H1 (cell line): ENCODE data around the gene ATE1. TPM values are rescaled to one million over a fixed set of nuclear protein-coding genes. Genes with fewer than 3 reads are reported as not detected.

ENCODE experiments used
- CTCF ChIA-PET: fragments of 300-600 bp; sonication (Branson Sonifier 250); formaldehyde crosslinking; loops from one replicate; lab custom pipeline; 2021; ENCODE audit not compliant: partially characterized antibody; lab: Charles Lee
- POLR2A ChIA-PET: fragments of 300-600 bp; sonication (Branson Sonifier 250); formaldehyde crosslinking; loops from one replicate; lab custom pipeline; 2021; ENCODE audit warnings: inconsistent platforms; ENCODE audit not compliant: partially characterized antibody; lab: Charles Lee
- DNase-seq, 2 experiments: peaks; one replicate each; pipeline versions ENCODE4 v3.0.0 to v3.0.0-alpha.2; 2010 to 2022; ENCODE audit warnings: low spot score in 2 of 2, low read depth in 1 of 2, mixed read lengths in 1 of 2
- FAIRE-seq: peaks from 2 replicates; lab custom pipeline; 2011; peaks lifted over from hg19 to GRCh38; lab: Jason Lieb, UNC
- H2AFZ ChIP-seq: 2 replicates; pipeline ENCODE4 v1.8.1; 2012; ENCODE audit warnings: low read length, inconsistent platforms
- H2AK5ac ChIP-seq: 2 replicates; pipeline ENCODE4 v1.6.1; 2013; ENCODE audit warnings: low read depth, low read length
- H2BK120ac ChIP-seq: replicated peaks from 2 replicates; pipeline ENCODE3; 2013; ENCODE audit warnings: low read depth, low read length, inconsistent platforms
- H2BK12ac ChIP-seq: 2 replicates; pipeline ENCODE4 v1.6.1; 2013; ENCODE audit warnings: low read depth, low read length
- H2BK15ac ChIP-seq: 2 replicates; pipeline ENCODE4 v1.6.1; 2013; ENCODE audit warnings: low read length
- H2BK20ac ChIP-seq: 2 replicates; pipeline ENCODE4 v1.6.1; 2013; ENCODE audit warnings: low read length
- H2BK5ac ChIP-seq: 2 replicates; pipeline ENCODE4 v1.6.1; 2013; ENCODE audit warnings: low read depth, low read length
- H3K14ac ChIP-seq: 2 replicates; pipeline ENCODE4 v1.6.1; 2013; ENCODE audit warnings: inconsistent platforms; ENCODE audit not compliant: insufficient read length
- H3K18ac ChIP-seq: 2 replicates; pipeline ENCODE4 v1.6.1; 2013; ENCODE audit warnings: low read length; ENCODE audit errors: extremely low read depth
- H3K23ac ChIP-seq: 2 replicates; pipeline ENCODE4 v1.6.1; 2013; ENCODE audit warnings: inconsistent platforms; ENCODE audit not compliant: insufficient read length
- H3K23me2 ChIP-seq: 2 replicates; pipeline ENCODE4 v1.6.1; 2013; ENCODE audit warnings: low read depth, low read length
- H3K27ac ChIP-seq: 2 replicates; pipeline ENCODE4 v1.6.1; 2011; ENCODE audit warnings: low read depth, low read length, inconsistent platforms
- H3K27me3 ChIP-seq, 4 experiments: replicated peaks in 1 of 4; 1 replicate in 1 of 4; 2 replicates in 3 of 4; pipeline versions ENCODE4 v1.6.1 to v1.8.1; 2011 to 2013; ENCODE audit warnings: low read length in 3 of 4, mild to moderate bottlenecking in 3 of 4, inconsistent platforms in 2 of 4, mixed read lengths in 2 of 4, moderate library complexity in 1 of 4; ENCODE audit not compliant: control insufficient read depth in 3 of 4, insufficient read depth in 3 of 4; ENCODE audit errors: extremely low read depth in 1 of 4
- H3K36me3 ChIP-seq, 4 experiments: 2 replicates each; pipeline versions ENCODE4 v1.6.1 to v1.8.1; 2011 to 2013; ENCODE audit warnings: mild to moderate bottlenecking in 4 of 4, low read length in 3 of 4, moderate library complexity in 2 of 4, control low read depth in 1 of 4, inconsistent platforms in 1 of 4; ENCODE audit not compliant: insufficient read depth in 4 of 4, control insufficient read depth in 2 of 4
- H3K4ac ChIP-seq: replicated peaks from 2 replicates; pipeline ENCODE3; 2013; ENCODE audit warnings: low read length, low read depth, mixed read lengths, inconsistent platforms; ENCODE audit not compliant: insufficient read length
- H3K4me1 ChIP-seq, 4 experiments: replicated peaks in 1 of 4; 1 replicate in 1 of 4; 2 replicates in 3 of 4; pipeline versions ENCODE4 v1.6.1 to v1.8.1; 2011 to 2013; ENCODE audit warnings: low read length in 3 of 4, inconsistent platforms in 2 of 4, mixed read lengths in 1 of 4; ENCODE audit not compliant: insufficient read depth in 4 of 4, control insufficient read depth in 3 of 4
- H3K4me2 ChIP-seq, 2 experiments: 2 replicates each; pipeline versions ENCODE4 v1.6.1 to v1.8.1; 2011 to 2013; ENCODE audit warnings: low read depth in 2 of 2, low read length in 2 of 2, control low read depth in 1 of 2, inconsistent platforms in 1 of 2, mild to moderate bottlenecking in 1 of 2; ENCODE audit not compliant: insufficient read depth in 1 of 2
- H3K4me3 ChIP-seq, 4 experiments: fragments of 200-600, 300-600 bp in 1 of 4; sonication (generic), shearing (Covaris generic), sonication (Bioruptor Twin) in 1 of 4; 2 replicates each; pipeline versions ENCODE4 v1.5.1 to v1.8.1; 2011 to 2016; ENCODE audit warnings: low read length in 4 of 4, low read depth in 3 of 4, control low read depth in 2 of 4, inconsistent platforms in 2 of 4, mild to moderate bottlenecking in 2 of 4, mixed read lengths in 1 of 4, moderate library complexity in 1 of 4; ENCODE audit not compliant: insufficient read depth in 2 of 4; ENCODE audit errors: extremely low read depth in 1 of 4
- H3K56ac ChIP-seq: replicated peaks from 2 replicates; pipeline ENCODE3; 2013; ENCODE audit warnings: low read depth, mild to moderate bottlenecking, mixed read lengths, low read length, inconsistent platforms; ENCODE audit not compliant: insufficient read length
- H3K79me1 ChIP-seq: 2 replicates; pipeline ENCODE4 v1.6.1; 2013; ENCODE audit warnings: low read depth, low read length, control low read depth
- H3K79me2 ChIP-seq, 2 experiments: 2 replicates each; pipeline versions ENCODE4 v1.6.1 to v1.8.1; 2012 to 2013; ENCODE audit warnings: low read length in 2 of 2, mild to moderate bottlenecking in 2 of 2, inconsistent platforms in 1 of 2; ENCODE audit not compliant: insufficient read depth in 2 of 2, control insufficient read depth in 1 of 2
- H3K9ac ChIP-seq, 4 experiments: replicated peaks in 1 of 4; 1 replicate in 1 of 4; 2 replicates in 3 of 4; pipeline versions ENCODE4 v1.6.1 to v1.8.1; 2011 to 2013; ENCODE audit warnings: low read depth in 3 of 4, low read length in 3 of 4, control low read depth in 2 of 4, mild to moderate bottlenecking in 2 of 4, moderate library complexity in 2 of 4, inconsistent platforms in 1 of 4; ENCODE audit errors: extremely low read depth in 1 of 4
- H3K9me3 ChIP-seq, 2 experiments: 2 replicates each; pipeline versions ENCODE4 v1.6.1 to v1.8.1; 2012 to 2013; ENCODE audit warnings: mild to moderate bottlenecking in 2 of 2, moderate library complexity in 2 of 2, control low read depth in 1 of 2, inconsistent platforms in 1 of 2, low read depth in 1 of 2, low read length in 1 of 2, mixed read lengths in 1 of 2; ENCODE audit not compliant: insufficient read depth in 2 of 2
- H4K20me1 ChIP-seq, 2 experiments: replicated peaks in 1 of 2; 2 replicates each; pipeline versions ENCODE3 to v1.8.1; 2011 to 2013; ENCODE audit warnings: inconsistent platforms in 2 of 2, low read length in 2 of 2, mild to moderate bottlenecking in 1 of 2; ENCODE audit not compliant: insufficient read depth in 2 of 2, control insufficient read depth in 1 of 2
- H4K5ac ChIP-seq: 2 replicates; pipeline ENCODE4 v1.6.1; 2013; ENCODE audit warnings: low read length, low read depth, mixed read lengths, inconsistent platforms; ENCODE audit not compliant: insufficient read length
- H4K8ac ChIP-seq: 2 replicates; pipeline ENCODE4 v1.8.0; 2013; ENCODE audit warnings: mild to moderate bottlenecking, moderate library complexity, low read length, inconsistent platforms; ENCODE audit not compliant: insufficient read depth; ENCODE audit errors: extremely low read depth
- H4K91ac ChIP-seq: replicated peaks from 2 replicates; pipeline ENCODE3; 2013; ENCODE audit warnings: low read length, mixed read lengths, inconsistent platforms; ENCODE audit not compliant: insufficient read length
- JUN ChIP-seq: IDR thresholded peaks from 2 replicates; pipeline ENCODE4 v1.6.1; 2011; ENCODE audit warnings: low read depth, mild to moderate bottlenecking, improper control_type of control experiment, low read length
- SIX5 ChIP-seq: IDR thresholded peaks from 2 replicates; pipeline ENCODE4 v1.6.1; 2011; ENCODE audit warnings: mild to moderate bottlenecking, low read depth, low read length
- SP4 ChIP-seq: IDR thresholded peaks from 2 replicates; pipeline ENCODE4 v1.6.1; 2012; ENCODE audit warnings: low read length, inconsistent platforms
- WGBS, 2 experiments: shearing (Covaris generic) in 1 of 2; methylation state at CpG; one replicate each; pipeline versions ENCODE4 v1.1.6 to v1.1.7; 2013 to 2015; ENCODE audit warnings: low lambda C conversion rate in 2 of 2, mixed read lengths in 2 of 2, inconsistent platforms in 1 of 2, low coverage in 1 of 2, missing lambda C conversion rate in 1 of 2; ENCODE audit not compliant: insufficient replicate concordance in 2 of 2, insufficient coverage in 1 of 2, insufficient read length in 1 of 2; ENCODE audit errors: extremely low coverage in 1 of 2, missing lambda C conversion rate in 1 of 2; 5-methylcytosine and 5-hydroxymethylcytosine counted together
- polyA plus RNA-seq, 7 experiments: library from polyadenylated mRNA; depleted of rRNA in 3 of 7; stranded (reverse) in 5 of 7; unstranded in 2 of 7; fragments of >200 nt in 5 of 7; fragments of 200-250 nt in 2 of 7; gene quantifications; 1 replicate in 5 of 7; 2 replicates in 1 of 7; 4 replicates in 1 of 7; pipeline versions ENCODE4 v1.2.1 to v1.2.3, GENCODE V29; 2011 to 2013; ENCODE audit warnings: missing spikeins in 2 of 7, mixed read lengths in 2 of 7
- total RNA-seq: library from RNA; stranded (reverse); fragmentation: NEBNext Ultra II Directional; extraction: Animal tissue kit (Norgen Biotek cat#: 25700); gene quantifications from 2 replicates; pipeline ENCODE4 v1.2.1, GENCODE V29; 2021

Gene ATE1
- total and polyA plus RNA-seq, 2 of the 8 experiments (the other 6 are each of a cell fraction or from before 2014, with no cell fraction given), result 8.8 to 26.9 TPM

DNA sequence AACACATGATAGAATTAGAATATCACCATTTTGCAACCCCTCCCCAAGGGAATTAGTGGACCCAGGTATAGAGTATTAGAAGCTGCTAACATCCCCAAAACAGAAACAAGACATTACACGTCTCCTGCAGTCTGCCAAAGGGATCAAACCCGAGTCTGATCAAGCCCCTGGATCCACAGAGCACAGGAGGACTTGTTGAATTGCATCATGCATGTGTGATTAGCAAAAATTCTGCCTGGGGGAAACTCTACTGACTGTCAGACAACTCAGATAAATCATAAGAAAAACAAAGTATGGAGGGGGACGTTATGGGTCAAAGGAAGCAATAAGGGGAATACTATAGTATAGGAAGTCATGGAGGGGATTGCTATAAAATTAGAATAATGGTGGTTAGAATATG lies 212.8 kb downstream of the ATE1 start:
- Histone ChIP-seq H4K20me1 (no peaks in the 10 kb centered on the region), H2BK15ac (no peak overlapping the region), H3K27me3 (no peaks in the 10 kb centered on the region), H3K4me3 (no peak overlapping the region), H3K4me1 (peaks cover 2 to 8% (median 5%) of the 10 kb centered on the region in 4 experiments; a peak in 3 of 7 replicates), H3K79me2 (no peaks in the 10 kb centered on the region), H3K79me1 (no peaks in the 10 kb centered on the region), H2AK5ac (no peak overlapping the region), H4K5ac (no peak overlapping the region), H3K9me3 (peaks cover 0 to 5% of the 10 kb centered on the region in 2 experiments; a peak in 2 of 4 replicates), H3K23ac (no peak overlapping the region), H2AFZ (no peak overlapping the region), H3K18ac (no peak overlapping the region), H3K14ac (no peak overlapping the region), H4K8ac (no peak overlapping the region), H4K91ac (no peak overlapping the region), H3K36me3 (no peaks in the 10 kb centered on the region), H3K27ac (no peak overlapping the region), H3K23me2 (no peaks in the 10 kb centered on the region), H3K56ac (no peak overlapping the region), H2BK5ac (no peak overlapping the region), H3K4me2 (no peak overlapping the region), H2BK20ac (no peak overlapping the region), H3K9ac (no peak overlapping the region), H3K4ac (no peak overlapping the region), H2BK120ac (no peak overlapping the region), H2BK12ac (no peak overlapping the region)
- 86% methylated on average over 3 of the region's 3 CpGs; no CpG with 5 or more reads in 1 of the 2 experiments for WGBS, 2 experiments
- no peak for TF ChIP-seq SP4
- TF ChIP-seq SIX5, result no peak
- TF ChIP-seq JUN, result no peak
- ChIA-PET CTCF (interaction anchor here (0.6 to 2.9 kb wide), 3 partner anchors 18 to 36 kb away, joined by 3 to 12 read pairs (median 6); no protein-coding TSS in a partner anchor), POLR2A (no interaction called here)
- DNase-seq (no peak), FAIRE-seq (no peak)
